Esophagus squamous epithelium (tissue), 5 donors: ENCODE measurements around the gene RPL15. TPM values are rescaled to one million over a fixed set of nuclear protein-coding genes. Genes with fewer than 3 reads are reported as not detected.

Experiments used
- DNase-seq: peaks from one replicate; lab custom pipeline; 2025; lab: John Stamatoyannopoulos, UW
- H3K27ac ChIP-seq, 4 donors: fragments of 200-600 bp; sonication (generic); one replicate each; pipeline ENCODE4 v1.5.1; 2016 to 2019; ENCODE audit warnings: mild to moderate bottlenecking in 1 of 4
- H3K27me3 ChIP-seq, 4 donors: fragments of 200-600 bp; sonication (generic); 1 replicate in 3 of 4; 2 replicates in 1 of 4; pipeline versions ENCODE4 v1.5.1 to v1.6.0; 2017 to 2021; ENCODE audit warnings: antibody characterized with exemption in 1 of 4
- H3K36me3 ChIP-seq, 3 donors: fragments of 200-600 bp; sonication (generic); one replicate each; pipeline ENCODE4 v1.5.1; 2016 to 2019
- H3K4me1 ChIP-seq, 3 donors: fragments of 200-600 bp; sonication (generic); one replicate each; pipeline ENCODE4 v1.5.1; 2017 to 2019
- H3K4me3 ChIP-seq, 4 donors: fragments of 200-600 bp; sonication (generic); 1 replicate in 3 of 4; 2 replicates in 1 of 4; pipeline ENCODE4 v1.5.1; 2016 to 2019; ENCODE audit warnings: mild to moderate bottlenecking in 2 of 4, moderate library complexity in 1 of 4
- H3K9me3 ChIP-seq, 3 donors: fragments of 200-600 bp; sonication (generic); one replicate each; pipeline ENCODE4 v1.5.1; 2016 to 2019
- CTCF ChIP-seq, 6 experiments: fragments of 450-650 bp in 4 of 6; fragments of 200-600 bp in 2 of 6; sonication (generic) in 2 of 6; IDR thresholded peaks; one replicate each; pipeline ENCODE4 v1.5.1; 2016 to 2019; ENCODE audit warnings: antibody characterized with exemption in 6 of 6, mild to moderate bottlenecking in 4 of 6, moderate library complexity in 4 of 6
- POLR2A ChIP-seq, 4 donors: fragments of 450-650 bp; IDR thresholded peaks; one replicate each; pipeline ENCODE4 v1.6.1; 2017; ENCODE audit warnings: antibody characterized with exemption in 4 of 4, mild to moderate bottlenecking in 4 of 4, moderate library complexity in 3 of 4
- WGBS, 2 donors: methylation state at CpG; one replicate each; pipeline ENCODE4 v1.1.5; 2018; 5-methylcytosine and 5-hydroxymethylcytosine counted together
- intact Hi-C: fragments of 100-400 bp; cut with DNase I; formaldehyde crosslinking; loops from one replicate; pipeline ENCODE4 v1.15.0; 2022
- total RNA-seq, 4 donors: library from RNA; depleted of rRNA; stranded (reverse); fragments of >200 nt; gene quantifications; one replicate each; pipeline ENCODE4 v1.1.0, GENCODE V29; 2016
- donor health status: DM: yes; HTN: yes; CAD: no.

Gene RPL15
- total RNA-seq, 4 donors from 2014 or later, result 1,560 to 3,130 (median 2,166) TPM

DNA sequence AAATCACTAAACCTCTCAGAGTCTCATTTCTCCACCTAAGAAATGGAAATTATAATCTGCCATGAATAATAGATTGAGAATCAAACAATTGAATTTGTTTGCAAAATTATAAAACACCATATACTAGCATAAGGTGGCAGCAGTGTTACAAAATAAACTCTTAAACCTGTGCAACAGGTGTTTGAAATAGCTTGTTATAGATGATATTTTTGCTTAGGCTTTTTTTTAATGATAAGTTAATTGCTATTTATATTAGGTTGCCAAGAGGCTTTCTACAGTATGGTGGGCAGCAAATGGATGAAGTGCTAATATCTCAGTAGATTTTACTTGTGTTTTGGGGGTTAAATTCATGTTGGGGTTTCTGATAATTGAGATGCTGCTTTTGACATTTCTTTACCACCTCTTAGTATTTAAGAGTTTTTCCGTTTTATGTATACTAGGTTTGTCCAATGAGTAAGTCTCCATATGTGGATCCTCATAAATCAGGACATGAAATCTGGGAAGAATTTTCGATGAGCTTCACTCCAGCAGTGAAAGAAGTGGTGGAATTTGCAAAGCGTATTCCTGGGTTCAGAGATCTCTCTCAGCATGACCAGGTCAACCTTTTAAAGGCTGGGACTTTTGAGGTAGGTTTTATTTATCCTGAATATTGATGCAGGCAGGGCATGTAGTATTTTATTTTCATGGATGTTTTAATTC, 47.8 kb downstream of the RPL15 start:
- Histone ChIP-seq H3K4me3 (no peak overlapping the region), H3K4me1 (peaks cover 0 to 43% (median 17%) of the 10 kb centered on the region in 3 donors), H3K9me3 (no peaks in the 10 kb centered on the region), H3K36me3 (peaks cover 0 to 98% (median 0%) of the 10 kb centered on the region in 3 donors), H3K27ac (no peak overlapping the region), H3K27me3 (no peaks in the 10 kb centered on the region)
- 80 to 82% methylated on average over 3 of the region's 3 CpGs for WGBS, 2 donors
- intact Hi-C loops, result no loop called here
- DNase-seq, result no peak
- TF ChIP-seq CTCF (IDR thresholded peaks at IDR 0.05) (no peak), POLR2A (IDR thresholded peaks at IDR 0.05) (no peak)

GRCh38 chr3:23966328-23966727, 49.4 kb downstream of the RPL15 start:
- Histone ChIP-seq H3K27me3 (no peaks in the 10 kb centered on the region), H3K4me3 (no peak overlapping the region), H3K4me1 (peaks cover 0 to 34% (median 17%) of the 10 kb centered on the region in 3 donors), H3K27ac (peak overlapping the region in 1 of 4 donors; percentile 26), H3K9me3 (no peaks in the 10 kb centered on the region), H3K36me3 (peaks cover 0 to 96% (median 0%) of the 10 kb centered on the region in 3 donors)
- intact Hi-C loops, result no loop called here
- TF ChIP-seq CTCF (IDR thresholded peaks at IDR 0.05) (no peak), POLR2A (IDR thresholded peaks at IDR 0.05) (no peak)
- 30 to 63% methylated on average over 1 of the region's 1 CpG for WGBS, 2 donors
- no peak for DNase-seq

DNA sequence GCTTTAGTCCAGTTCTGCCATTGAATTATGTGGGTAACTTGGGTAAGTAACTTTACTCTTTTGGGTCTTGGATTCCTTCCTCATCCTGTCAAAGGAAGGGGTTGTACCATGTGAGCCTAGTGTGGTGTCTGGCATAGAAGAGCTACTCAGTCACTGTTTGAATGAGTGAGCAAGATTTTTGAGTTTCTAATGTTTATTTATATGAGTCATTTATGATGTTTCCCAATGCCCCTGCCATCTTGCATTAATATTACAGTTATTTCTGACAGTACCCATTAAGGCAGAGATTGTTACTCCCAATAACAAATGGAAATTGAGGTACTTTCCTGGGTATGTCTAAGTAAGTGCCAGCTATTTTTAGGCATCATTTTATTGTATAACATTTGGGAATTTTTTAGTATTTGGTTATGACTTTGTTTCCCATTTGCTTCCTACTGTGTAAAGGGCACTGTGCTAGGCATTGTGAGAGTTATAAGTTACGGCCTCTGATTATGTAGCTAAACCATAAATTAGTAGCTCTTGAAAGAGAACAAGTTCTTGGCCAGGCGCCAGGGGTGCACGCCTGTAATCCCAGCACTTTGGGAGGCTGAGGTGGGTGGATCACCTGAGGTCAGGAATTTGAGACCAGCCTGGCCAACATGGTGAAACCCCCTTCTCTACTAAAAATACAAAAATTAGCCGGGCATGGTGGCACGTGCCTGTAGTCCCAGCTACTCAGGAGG, 51.7 kb downstream of the RPL15 start:
- no peak for DNase-seq
- H3K36me3 ChIP-seq, result peaks cover 0 to 93% (median 0%) of the 10 kb centered on the region in 3 donors
- H3K27me3 ChIP-seq, result no peaks in the 10 kb centered on the region
- H3K4me3 ChIP-seq, result no peak overlapping the region
- WGBS, 2 donors, result 74 to 89% methylated on average over 4 to 5 of the region's 5 CpGs
- H3K27ac ChIP-seq, result no peak overlapping the region
- H3K4me1 ChIP-seq, result peaks cover 0 to 26% (median 13%) of the 10 kb centered on the region in 3 donors
- TF ChIP-seq POLR2A (IDR thresholded peaks at IDR 0.05) (no peak), CTCF (IDR thresholded peaks at IDR 0.05) (no peak)
- intact Hi-C loops, result no loop called here
- H3K9me3 ChIP-seq, result no peaks in the 10 kb centered on the region

- DNase-seq, result no peak
- no peak overlapping the region for H3K4me3 ChIP-seq
- peaks cover 0 to 19% (median 6%) of the 10 kb centered on the region in 3 donors for H3K4me1 ChIP-seq
- intact Hi-C loops, result no loop called here
- H3K9me3 ChIP-seq, result no peaks in the 10 kb centered on the region
- TF ChIP-seq POLR2A (IDR thresholded peaks at IDR 0.05) (no peak), CTCF (IDR thresholded peaks at IDR 0.05) (no peak)
- no peak overlapping the region for H3K27ac ChIP-seq
- 87 to 94% methylated on average over 4 of the region's 4 CpGs for WGBS, 2 donors
- peaks cover 0 to 93% (median 0%) of the 10 kb centered on the region in 3 donors for H3K36me3 ChIP-seq
- H3K27me3 ChIP-seq, result no peaks in the 10 kb centered on the region
Observed at GRCh38 chr3:23969393-23969792, 52.5 kb downstream of the RPL15 start.

Other genes starting within 250 kb of the RPL15 start
- gene UBE2E1, start 111.2 kb upstream of the RPL15 start, total RNA-seq, result 100 to 1,000 TPM in 2 of 4 donors, 10 to 100 TPM in 2; 83.9 to 115 (median 104) TPM
- gene NKIRAS1, start 142 bp upstream of the RPL15 start, total RNA-seq, result 10 to 100 TPM in 1 of 4 donors, 1 to 10 TPM in 3; 5.9 to 11.1 (median 8.4) TPM
- 10 to 100 TPM; 10.8 to 34.0 (median 11.6) TPM for gene NR1D2, start 28.2 kb downstream of the RPL15 start, total RNA-seq